ENCODE results near the gene TEP1.

TEP1 gene

DNA sequence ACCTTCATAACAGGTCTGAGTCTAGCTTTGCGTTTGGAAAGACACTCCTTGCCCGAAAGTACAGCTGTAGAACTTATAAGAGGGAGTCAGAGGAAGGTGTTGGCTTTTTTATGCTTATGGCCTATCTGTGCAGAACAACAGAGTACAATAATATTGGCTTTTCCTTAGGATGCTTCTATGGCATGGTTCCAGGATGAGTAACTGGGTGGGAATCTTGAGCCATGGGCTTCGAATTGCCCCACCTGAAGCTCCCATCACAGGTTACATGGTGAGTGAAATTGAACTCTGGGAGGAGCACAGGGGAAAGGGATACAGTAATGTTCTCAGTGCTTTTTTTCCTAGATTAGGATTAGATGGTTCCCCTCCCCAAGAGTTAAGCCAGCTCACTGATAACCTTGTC lies 56.9 kb downstream of the TEP1 start:
- Histone ChIP-seq H3K27ac (no peak overlapping the region), H3K36me3 (peaks cover 31% of the 10 kb centered on the region)
- TF ChIP-seq, protein P1, sequence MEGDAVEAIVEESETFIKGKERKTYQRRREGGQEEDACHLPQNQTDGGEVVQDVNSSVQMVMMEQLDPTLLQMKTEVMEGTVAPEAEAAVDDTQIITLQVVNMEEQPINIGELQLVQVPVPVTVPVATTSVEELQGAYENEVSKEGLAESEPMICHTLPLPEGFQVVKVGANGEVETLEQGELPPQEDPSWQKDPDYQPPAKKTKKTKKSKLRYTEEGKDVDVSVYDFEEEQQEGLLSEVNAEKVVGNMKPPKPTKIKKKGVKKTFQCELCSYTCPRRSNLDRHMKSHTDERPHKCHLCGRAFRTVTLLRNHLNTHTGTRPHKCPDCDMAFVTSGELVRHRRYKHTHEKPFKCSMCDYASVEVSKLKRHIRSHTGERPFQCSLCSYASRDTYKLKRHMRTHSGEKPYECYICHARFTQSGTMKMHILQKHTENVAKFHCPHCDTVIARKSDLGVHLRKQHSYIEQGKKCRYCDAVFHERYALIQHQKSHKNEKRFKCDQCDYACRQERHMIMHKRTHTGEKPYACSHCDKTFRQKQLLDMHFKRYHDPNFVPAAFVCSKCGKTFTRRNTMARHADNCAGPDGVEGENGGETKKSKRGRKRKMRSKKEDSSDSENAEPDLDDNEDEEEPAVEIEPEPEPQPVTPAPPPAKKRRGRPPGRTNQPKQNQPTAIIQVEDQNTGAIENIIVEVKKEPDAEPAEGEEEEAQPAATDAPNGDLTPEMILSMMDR (IDR thresholded peaks at IDR 0.05): no peak

DNA sequence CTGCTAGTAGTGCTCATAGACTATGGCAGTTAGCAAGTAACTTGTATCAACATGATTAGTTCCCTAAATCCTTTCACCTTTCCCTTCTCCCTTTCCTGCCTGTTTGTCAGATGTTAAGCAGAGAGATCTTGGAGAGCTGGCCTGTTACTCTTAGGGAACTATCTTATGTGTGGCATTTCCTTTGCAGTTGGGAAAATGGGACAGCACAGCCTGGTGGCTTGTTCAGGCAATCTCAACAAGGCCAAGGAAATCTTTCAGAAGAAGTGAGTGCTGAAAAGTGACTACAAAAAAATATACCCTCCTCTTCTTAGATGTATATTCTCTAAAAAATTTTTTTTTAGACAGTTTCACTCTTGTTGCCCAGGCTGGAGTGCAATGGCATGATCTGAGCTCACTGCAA lies 62.4 kb downstream of the TEP1 start:
- H3K4me1 ChIP-seq (ENCODE audit: control insufficient read depth in 1 of 2, insufficient read depth in 1 of 2, low read depth in 1 of 2, low read length in 1 of 2): no peaks in the 10 kb centered on the region
- H3K36me3 ChIP-seq: peaks cover 26% of the 10 kb centered on the region
- H3K9me3 ChIP-seq: no peaks in the 10 kb centered on the region
- H3K27me3 ChIP-seq: no peaks in the 10 kb centered on the region
- TF ChIP-seq, protein P1 (IDR thresholded peaks at IDR 0.05): no peak
- H3K27ac ChIP-seq: no peak overlapping the region
- no peak overlapping the region for H3K4me3 ChIP-seq (ENCODE audit: low read depth in 1 of 2, low read length in 1 of 2)

More for the DNA sequence above, 56.9 kb downstream of the TEP1 start:
- H3K4me1 ChIP-seq (ENCODE audit: control insufficient read depth in 1 of 2, insufficient read depth in 1 of 2, low read depth in 1 of 2, low read length in 1 of 2): no peaks in the 10 kb centered on the region
- H3K27me3 ChIP-seq: no peaks in the 10 kb centered on the region
- H3K9me3 ChIP-seq: no peaks in the 10 kb centered on the region
- no peak overlapping the region for H3K4me3 ChIP-seq (ENCODE audit: low read depth in 1 of 2, low read length in 1 of 2)

DNA sequence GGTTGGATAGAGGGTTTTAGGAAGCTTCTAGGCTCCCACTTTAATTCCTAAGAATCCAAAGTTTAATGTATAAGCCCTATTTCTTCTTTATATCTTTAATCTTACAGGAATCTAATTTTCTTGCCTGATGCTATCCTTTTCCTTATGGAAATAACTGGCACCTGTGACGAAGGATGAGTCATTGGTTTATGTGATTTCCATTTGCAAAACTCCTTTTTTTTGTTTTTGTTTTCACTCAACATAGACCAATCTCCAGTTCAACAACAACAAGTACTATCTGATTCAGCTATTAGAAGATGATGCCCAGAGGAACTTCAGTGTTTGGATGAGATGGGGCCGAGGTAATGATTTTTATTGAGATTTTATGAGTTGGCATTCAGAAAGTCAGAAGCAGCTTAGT lies 63.0 kb downstream of the TEP1 start:
- Histone ChIP-seq H3K27me3 (no peaks in the 10 kb centered on the region), H3K4me3 (ENCODE audit: low read depth in 1 of 2, low read length in 1 of 2) (no peak overlapping the region), H3K27ac (no peak overlapping the region), H3K4me1 (ENCODE audit: control insufficient read depth in 1 of 2, insufficient read depth in 1 of 2, low read depth in 1 of 2, low read length in 1 of 2) (no peaks in the 10 kb centered on the region), H3K9me3 (no peaks in the 10 kb centered on the region), H3K36me3 (peaks cover 26% of the 10 kb centered on the region)
- TF ChIP-seq, protein P1 (IDR thresholded peaks at IDR 0.05): no peak

DNA sequence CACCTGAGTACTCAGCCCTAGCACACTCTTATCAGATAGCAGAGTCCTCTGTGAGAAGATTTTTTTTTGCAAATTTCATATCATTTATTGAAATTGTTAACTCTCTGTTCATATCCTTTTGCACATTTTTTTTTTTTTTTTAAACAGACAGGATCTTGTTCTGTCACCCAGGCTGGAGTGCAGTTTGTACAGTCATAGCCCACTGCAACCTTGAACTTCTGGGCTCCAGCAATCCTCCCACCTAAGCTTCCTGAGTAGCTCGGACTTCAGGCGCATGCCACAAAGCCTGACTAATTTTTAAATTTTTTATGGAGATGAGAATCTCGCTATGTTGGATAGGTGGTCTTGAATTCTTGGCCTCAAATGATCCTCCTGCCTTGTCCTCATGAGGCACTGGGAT lies 65.6 kb downstream of the TEP1 start:
- Histone ChIP-seq H3K36me3 (peaks cover 12% of the 10 kb centered on the region), H3K4me1 (ENCODE audit: control insufficient read depth in 1 of 2, insufficient read depth in 1 of 2, low read depth in 1 of 2, low read length in 1 of 2) (peaks cover 9% of the 10 kb centered on the region in 2 experiments), H3K4me3 (ENCODE audit: low read depth in 1 of 2, low read length in 1 of 2) (no peak overlapping the region), H3K27me3 (no peaks in the 10 kb centered on the region), H3K9me3 (no peaks in the 10 kb centered on the region), H3K27ac (no peak overlapping the region)
- TF ChIP-seq, protein P1 (IDR thresholded peaks at IDR 0.05): no peak

- TF ChIP-seq, protein P1 (IDR thresholded peaks at IDR 0.05): no peak
- peaks cover 9 to 16% of the 10 kb centered on the region in 2 experiments for H3K4me1 ChIP-seq (ENCODE audit: control insufficient read depth in 1 of 2, insufficient read depth in 1 of 2, low read depth in 1 of 2, low read length in 1 of 2)
- peaks cover 12% of the 10 kb centered on the region for H3K36me3 ChIP-seq
- no peaks in the 10 kb centered on the region for H3K27me3 ChIP-seq
- no peak overlapping the region for H3K4me3 ChIP-seq (ENCODE audit: low read depth in 1 of 2, low read length in 1 of 2)
- no peak overlapping the region for H3K27ac ChIP-seq
- no peaks in the 10 kb centered on the region for H3K9me3 ChIP-seq
Observed at GRCh38 chr14:20346713-20347112, 66.6 kb downstream of the TEP1 start.

GRCh38 chr14:20345366-20345765 lies 67.9 kb downstream of the TEP1 start:
- H3K36me3 ChIP-seq: peaks cover under 1% of the 10 kb centered on the region
- TF ChIP-seq, protein P1 (IDR thresholded peaks at IDR 0.05): no peak

More at GRCh38 chr14:20345366-20345765, 67.9 kb downstream of the TEP1 start:
- H3K4me3 ChIP-seq (ENCODE audit: low read depth in 1 of 2, low read length in 1 of 2): no peak overlapping the region
- H3K9me3 ChIP-seq: no peaks in the 10 kb centered on the region
- H3K27ac ChIP-seq: no peak overlapping the region
- H3K4me1 ChIP-seq (ENCODE audit: control insufficient read depth in 1 of 2, insufficient read depth in 1 of 2, low read depth in 1 of 2, low read length in 1 of 2): peaks cover 9 to 16% of the 10 kb centered on the region in 2 experiments
- no peaks in the 10 kb centered on the region for H3K27me3 ChIP-seq

Measured in neutrophil (primary cell).